Gastrocnemius medialis (tissue), 4 donors: ENCODE measurements around the gene SLC45A1.

Source experiments
- POLR2A ChIP-seq, 2 donors: fragments of 450-650 bp; IDR thresholded peaks; one replicate each; pipeline ENCODE4 v1.6.1; 2017; ENCODE audit warnings: antibody characterized with exemption in 2 of 2, mild to moderate bottlenecking in 2 of 2, moderate library complexity in 2 of 2
- TF ChIP-seq, protein P1 (sequence below), 5 experiments: fragments of 450-650 bp in 3 of 5; fragments of 200-600 bp in 2 of 5; sonication (generic) in 2 of 5; IDR thresholded peaks in 4 of 5; conservative IDR thresholded peaks in 1 of 5; 1 replicate in 4 of 5; 2 replicates in 1 of 5; pipeline ENCODE4 v1.5.1; 2016 to 2019; ENCODE audit warnings: antibody characterized with exemption in 5 of 5, mild to moderate bottlenecking in 3 of 5, moderate library complexity in 3 of 5

DNA sequence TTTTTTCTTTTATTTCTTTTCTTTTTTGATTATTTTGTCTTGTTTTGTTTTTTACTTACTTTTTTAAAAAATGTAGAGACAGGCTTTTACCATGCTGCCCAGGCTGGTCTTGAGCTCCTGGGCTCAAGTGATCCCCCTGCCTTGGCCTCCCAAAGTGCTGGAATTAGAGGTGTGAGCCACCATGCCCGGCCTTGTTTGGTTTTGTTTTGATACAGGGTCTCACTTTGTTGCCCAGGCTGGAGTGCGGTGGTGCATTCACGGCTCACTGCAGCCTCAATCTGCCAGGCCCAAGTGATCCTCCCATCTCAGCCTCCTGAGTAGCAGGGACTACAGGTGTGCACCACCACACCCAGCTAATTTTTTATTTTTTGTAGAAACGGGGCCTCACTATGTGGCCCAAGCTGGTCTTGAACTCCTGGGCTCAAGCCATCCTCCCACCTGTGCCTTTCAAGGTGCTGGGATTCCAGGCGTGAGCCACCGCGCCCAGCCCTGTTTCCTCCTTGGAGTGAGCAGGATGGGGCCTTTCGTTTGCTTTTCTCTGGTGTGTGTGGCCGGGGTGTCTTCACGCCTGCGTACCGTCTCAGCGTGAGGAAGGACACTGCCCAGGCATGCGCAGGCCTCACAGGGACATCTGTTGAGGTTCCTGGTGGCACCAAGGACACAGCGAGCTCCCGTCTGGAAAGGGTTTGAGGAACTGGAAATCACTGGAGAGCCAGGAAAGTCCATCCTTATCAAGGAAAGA, 15.5 kb downstream of the SLC45A1 start:
- TF ChIP-seq POLR2A (IDR thresholded peaks at IDR 0.05), result no peak
- TF ChIP-seq, protein P1, sequence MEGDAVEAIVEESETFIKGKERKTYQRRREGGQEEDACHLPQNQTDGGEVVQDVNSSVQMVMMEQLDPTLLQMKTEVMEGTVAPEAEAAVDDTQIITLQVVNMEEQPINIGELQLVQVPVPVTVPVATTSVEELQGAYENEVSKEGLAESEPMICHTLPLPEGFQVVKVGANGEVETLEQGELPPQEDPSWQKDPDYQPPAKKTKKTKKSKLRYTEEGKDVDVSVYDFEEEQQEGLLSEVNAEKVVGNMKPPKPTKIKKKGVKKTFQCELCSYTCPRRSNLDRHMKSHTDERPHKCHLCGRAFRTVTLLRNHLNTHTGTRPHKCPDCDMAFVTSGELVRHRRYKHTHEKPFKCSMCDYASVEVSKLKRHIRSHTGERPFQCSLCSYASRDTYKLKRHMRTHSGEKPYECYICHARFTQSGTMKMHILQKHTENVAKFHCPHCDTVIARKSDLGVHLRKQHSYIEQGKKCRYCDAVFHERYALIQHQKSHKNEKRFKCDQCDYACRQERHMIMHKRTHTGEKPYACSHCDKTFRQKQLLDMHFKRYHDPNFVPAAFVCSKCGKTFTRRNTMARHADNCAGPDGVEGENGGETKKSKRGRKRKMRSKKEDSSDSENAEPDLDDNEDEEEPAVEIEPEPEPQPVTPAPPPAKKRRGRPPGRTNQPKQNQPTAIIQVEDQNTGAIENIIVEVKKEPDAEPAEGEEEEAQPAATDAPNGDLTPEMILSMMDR (IDR thresholded peaks at IDR 0.05 in 4 of 5, conservative IDR thresholded peaks at IDR 0.05 in 1 of 5), result no peak
